Measurements from ENCODE around the gene ATAD1.
"Not testable (repeated sequence)": the region's sequence is repeated elsewhere in the genome, so short reads cannot be mapped to it uniquely, and the experiment has no call there.

Gene ATAD1

DNA sequence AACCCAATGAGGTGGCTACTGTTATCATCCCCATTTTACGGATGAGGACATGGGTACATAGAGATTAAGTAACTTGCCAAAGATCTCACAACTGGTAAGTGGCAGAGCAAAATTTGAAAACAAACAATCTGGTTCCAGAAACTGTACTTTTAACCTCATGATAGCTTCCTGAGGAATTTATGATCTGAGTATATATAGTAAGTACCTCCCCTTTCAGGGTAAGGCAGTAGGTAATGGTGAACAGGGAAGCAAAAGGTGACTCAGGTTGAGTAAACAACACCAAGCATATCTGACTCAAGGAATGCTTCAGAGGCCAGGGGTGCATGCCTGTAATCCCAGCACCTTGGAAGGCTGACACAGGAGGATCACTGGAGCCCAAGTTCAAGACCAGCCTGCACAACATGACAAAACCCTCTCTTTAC is 24.2 kb upstream of the ATAD1 start:
- POLR2A ChIA-PET (ENCODE audit: low non-redundant PET), result interaction anchor here (0.7 kb wide), 1 partner anchor 14 kb away, joined by 4 read pairs; no protein-coding TSS in a partner anchor
- DNase-seq (ENCODE audit: low spot score), result peak; percentile 84
- no peak overlapping the region for H3K27ac ChIP-seq
- CTCF ChIA-PET, result no interaction called here
- TF ChIP-seq, protein P1, sequence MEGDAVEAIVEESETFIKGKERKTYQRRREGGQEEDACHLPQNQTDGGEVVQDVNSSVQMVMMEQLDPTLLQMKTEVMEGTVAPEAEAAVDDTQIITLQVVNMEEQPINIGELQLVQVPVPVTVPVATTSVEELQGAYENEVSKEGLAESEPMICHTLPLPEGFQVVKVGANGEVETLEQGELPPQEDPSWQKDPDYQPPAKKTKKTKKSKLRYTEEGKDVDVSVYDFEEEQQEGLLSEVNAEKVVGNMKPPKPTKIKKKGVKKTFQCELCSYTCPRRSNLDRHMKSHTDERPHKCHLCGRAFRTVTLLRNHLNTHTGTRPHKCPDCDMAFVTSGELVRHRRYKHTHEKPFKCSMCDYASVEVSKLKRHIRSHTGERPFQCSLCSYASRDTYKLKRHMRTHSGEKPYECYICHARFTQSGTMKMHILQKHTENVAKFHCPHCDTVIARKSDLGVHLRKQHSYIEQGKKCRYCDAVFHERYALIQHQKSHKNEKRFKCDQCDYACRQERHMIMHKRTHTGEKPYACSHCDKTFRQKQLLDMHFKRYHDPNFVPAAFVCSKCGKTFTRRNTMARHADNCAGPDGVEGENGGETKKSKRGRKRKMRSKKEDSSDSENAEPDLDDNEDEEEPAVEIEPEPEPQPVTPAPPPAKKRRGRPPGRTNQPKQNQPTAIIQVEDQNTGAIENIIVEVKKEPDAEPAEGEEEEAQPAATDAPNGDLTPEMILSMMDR (conservative IDR thresholded peaks at IDR 0.05; ENCODE audit: low read depth), result no peak

DNA sequence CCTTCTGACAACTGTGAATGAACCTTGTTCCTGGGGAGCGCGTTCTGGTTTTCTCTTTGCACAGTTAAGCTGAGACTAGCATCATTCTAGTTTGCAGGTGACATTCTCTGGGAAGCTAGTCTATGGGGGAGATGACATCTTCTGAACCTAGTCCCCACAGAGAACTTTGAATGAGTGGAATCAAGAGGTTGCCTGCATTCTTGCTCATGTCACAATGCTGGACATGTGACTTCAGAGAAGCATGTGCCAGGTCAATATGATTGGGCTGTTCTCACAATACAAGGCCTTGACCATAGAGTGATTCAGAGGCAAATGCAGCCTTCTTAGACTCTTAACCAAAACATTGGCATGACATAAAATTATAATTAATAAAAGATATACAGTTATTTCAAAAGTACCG is 23.2 kb upstream of the ATAD1 start:
- CTCF ChIA-PET, result interaction anchor here (0.6 kb wide), 1 partner anchor 27 kb away, joined by 5 read pairs; no protein-coding TSS in a partner anchor
- no peak for DNase-seq (ENCODE audit: low spot score)
- POLR2A ChIA-PET (ENCODE audit: low non-redundant PET), result no interaction called here
- H3K27ac ChIP-seq, result no peak overlapping the region
- TF ChIP-seq, protein P1 (conservative IDR thresholded peaks at IDR 0.05; ENCODE audit: low read depth), result no peak

DNA sequence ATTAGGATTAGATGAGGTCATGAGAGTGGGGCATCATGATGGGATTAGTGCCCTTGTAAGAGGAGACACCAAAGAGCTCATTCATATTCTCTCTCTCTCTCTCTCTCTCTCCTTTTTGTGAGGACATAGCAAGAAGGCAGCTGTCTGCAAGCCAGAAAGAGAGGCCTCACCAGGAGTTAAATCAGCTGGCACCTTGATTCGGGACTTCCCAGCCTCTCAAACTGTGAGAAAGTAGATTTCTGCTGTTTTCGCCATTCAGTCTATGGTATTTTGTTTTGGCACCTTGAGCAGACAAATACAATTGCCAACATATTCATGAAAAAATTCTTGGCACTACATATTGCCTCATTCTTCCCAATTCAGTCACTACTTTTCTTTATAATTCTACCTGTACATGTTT is 20.6 kb upstream of the ATAD1 start:
- ChIA-PET CTCF (interaction anchor here (0.7 kb wide), 2 partner anchors 21 to 255 kb away, joined by 3 read pairs; no protein-coding TSS in a partner anchor), POLR2A (ENCODE audit: low non-redundant PET) (no interaction called here)
- no peak for DNase-seq (ENCODE audit: low spot score)
- H3K27ac ChIP-seq, result no peak overlapping the region
- TF ChIP-seq, protein P1 (conservative IDR thresholded peaks at IDR 0.05; ENCODE audit: low read depth), result no peak

DNA sequence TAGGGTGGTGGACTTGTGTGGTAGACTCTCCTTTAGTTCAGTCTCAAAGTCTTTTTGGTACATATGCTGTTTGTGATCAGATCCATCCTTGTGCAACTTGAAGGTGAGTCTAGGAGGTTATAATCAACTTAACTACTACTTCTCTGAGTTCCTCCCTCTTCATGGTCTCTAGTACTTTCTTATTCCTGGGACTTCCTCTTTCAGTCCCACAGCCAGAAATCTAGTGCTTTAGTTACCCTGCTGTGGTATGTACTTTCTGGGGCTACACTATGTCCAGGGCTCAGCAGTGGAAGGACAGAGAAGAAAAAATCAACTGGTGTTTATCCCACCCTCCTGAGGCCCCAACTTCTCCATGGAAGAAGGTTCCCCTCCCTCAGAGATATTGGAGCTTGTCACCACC is 19.4 kb upstream of the ATAD1 start:
- ChIA-PET POLR2A (ENCODE audit: low non-redundant PET) (no interaction called here), CTCF (no interaction called here)
- TF ChIP-seq, protein P1 (conservative IDR thresholded peaks at IDR 0.05; ENCODE audit: low read depth), result no peak
- no peak for DNase-seq (ENCODE audit: low spot score)
- no peak overlapping the region for H3K27ac ChIP-seq

DNA sequence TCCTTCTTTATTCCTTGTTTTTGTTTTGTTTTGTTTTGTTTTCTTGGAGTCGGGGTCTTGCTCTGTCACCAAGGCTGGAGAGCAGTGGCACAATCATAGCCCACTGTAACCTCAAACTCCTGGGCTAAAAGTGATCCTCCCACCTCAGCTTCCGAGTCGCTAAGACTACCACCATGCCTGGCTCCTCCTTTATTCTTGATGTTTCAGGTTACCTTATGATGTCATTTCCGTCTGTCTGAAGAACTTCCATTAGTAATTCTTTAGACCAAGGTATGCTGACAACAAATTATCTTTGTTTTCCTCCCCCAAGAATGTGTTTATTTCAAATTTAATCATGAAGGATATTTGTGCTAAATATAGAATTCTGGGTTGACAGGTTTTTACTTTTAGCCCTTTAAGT is 18.1 kb upstream of the ATAD1 start:
- H3K27ac ChIP-seq, result no peak overlapping the region
- POLR2A ChIA-PET (ENCODE audit: low non-redundant PET), result no interaction called here
- TF ChIP-seq, protein P1 (conservative IDR thresholded peaks at IDR 0.05; ENCODE audit: low read depth), result no peak
- no peak for DNase-seq (ENCODE audit: low spot score)
- CTCF ChIA-PET, result no interaction called here

DNA sequence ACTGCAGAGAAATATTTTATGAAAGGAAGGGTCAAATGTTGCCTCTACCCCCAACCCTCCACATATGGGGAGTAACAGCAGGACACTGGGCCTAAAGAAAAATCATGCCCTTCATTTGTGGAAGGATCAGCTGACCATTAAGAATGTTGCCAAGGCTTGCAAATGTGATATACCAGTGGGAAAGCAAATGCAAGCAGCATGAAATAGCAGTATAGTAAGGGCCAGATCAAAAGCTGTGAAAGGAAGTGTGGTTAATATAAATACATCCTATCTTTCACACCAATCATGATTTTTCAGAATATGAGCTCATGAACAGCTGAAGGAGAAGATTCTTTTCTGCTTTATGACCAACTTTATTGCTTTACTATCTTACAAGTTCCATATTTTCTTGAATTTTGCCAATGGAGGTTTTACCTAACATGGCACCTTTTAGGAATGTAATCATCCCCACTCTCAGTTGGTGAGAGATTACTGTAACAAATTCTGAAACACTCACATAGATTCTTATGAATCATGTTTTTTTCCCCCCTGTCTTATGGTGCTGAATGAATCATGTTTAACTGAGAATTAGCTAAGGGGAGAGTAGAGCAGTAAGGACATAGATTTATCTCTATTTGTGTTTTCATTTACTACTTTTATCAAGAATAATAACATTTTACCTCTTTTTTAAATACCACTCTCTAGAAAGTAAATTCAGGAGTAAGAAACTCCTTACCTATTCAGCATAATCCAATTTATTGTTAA is 12.1 kb upstream of the ATAD1 start:
- CTCF ChIA-PET, result interaction anchor here (0.5 to 2.3 kb wide), 2 partner anchors 12 to 55 kb away, joined by 3 to 7 read pairs; partner anchors contain the start of gene ATAD1
- TF ChIP-seq, protein P1 (conservative IDR thresholded peaks at IDR 0.05; ENCODE audit: low read depth), result no peak
- no peak for DNase-seq (ENCODE audit: low spot score)

DNA sequence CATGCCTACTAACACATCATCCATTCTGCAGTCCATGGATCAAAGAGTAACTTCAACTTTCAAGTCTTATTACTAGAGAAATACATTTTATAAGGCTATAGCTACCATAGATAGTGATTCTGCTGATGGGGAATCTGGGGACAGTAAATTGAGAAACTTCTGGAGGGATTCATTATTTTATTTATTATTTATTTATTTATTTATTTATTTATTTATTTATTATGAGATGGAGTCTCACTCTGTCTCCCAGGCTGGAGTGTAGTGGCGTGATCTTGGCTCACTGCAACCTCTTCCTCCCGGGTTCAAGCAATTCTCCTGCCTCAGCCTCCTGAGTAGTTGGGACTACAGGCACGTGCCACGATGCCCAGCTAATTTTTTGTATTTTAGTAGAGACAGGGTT is 11.0 kb upstream of the ATAD1 start:
- POLR2A ChIA-PET (ENCODE audit: low non-redundant PET); DNase-seq (ENCODE audit: low spot score); H3K27ac ChIP-seq: not testable (repeated sequence)
- CTCF ChIA-PET, result interaction anchor here (0.6 to 0.7 kb wide), 2 partner anchors 54 to 561 kb away, joined by 3 to 4 read pairs; no protein-coding TSS in a partner anchor

More for the DNA sequence above, 12.1 kb upstream of the ATAD1 start:
- no peak overlapping the region for H3K27ac ChIP-seq
- POLR2A ChIA-PET (ENCODE audit: low non-redundant PET), result no interaction called here
